Breast epithelium (tissue), 4 donors: Measurements from ENCODE around the gene C19orf38. TPM values are rescaled to one million over a fixed set of nuclear protein-coding genes. Genes with fewer than 3 reads are reported as not detected.
A peak's percentile ranks its signal among the peaks of the same experiment; 100 is the strongest.
"Not testable (repeated sequence)": the region's sequence is repeated elsewhere in the genome, so short reads cannot be mapped to it uniquely, and the experiment has no call there.

Source experiments
- DNase-seq, 2 donors: peaks; one replicate each; pipeline ENCODE4 v3.0.0-alpha.2; 2019; ENCODE audit warnings: low spot score in 2 of 2
- H3K27ac ChIP-seq, 2 donors: fragments of 200-600 bp; sonication (generic) in 1 of 2; one replicate each; pipeline ENCODE4 v1.5.1; 2016 to 2019; ENCODE audit warnings: mild to moderate bottlenecking in 1 of 2
- H3K27me3 ChIP-seq, 2 donors: fragments of 200-600 bp; sonication (generic) in 1 of 2; one replicate each; pipeline versions ENCODE4 v1.5.1 to v1.6.0; 2017 to 2019; ENCODE audit warnings: control low read depth in 1 of 2, mild to moderate bottlenecking in 1 of 2
- H3K36me3 ChIP-seq: fragments of 200-600 bp; one replicate; pipeline ENCODE4 v1.5.1; 2019
- H3K4me1 ChIP-seq, 2 donors: fragments of 200-600 bp; sonication (generic); one replicate each; pipeline ENCODE4 v1.5.1; 2016 to 2019; ENCODE audit warnings: control low read depth in 1 of 2
- H3K4me3 ChIP-seq, 3 donors: fragments of 200-600 bp; sonication (generic); 1 replicate in 2 of 3; 2 replicates in 1 of 3; pipeline ENCODE4 v1.5.1; 2016 to 2019; ENCODE audit warnings: mild to moderate bottlenecking in 3 of 3, moderate library complexity in 2 of 3
- H3K9me3 ChIP-seq, 2 donors: fragments of 200-600 bp; sonication (generic) in 1 of 2; one replicate each; pipeline ENCODE4 v1.5.1; 2016 to 2019; ENCODE audit warnings: control low read depth in 1 of 2
- POLR2A ChIP-seq: fragments of 450-650 bp; IDR thresholded peaks from one replicate; pipeline ENCODE4 v1.6.1; 2016; ENCODE audit warnings: antibody characterized with exemption, mild to moderate bottlenecking, moderate library complexity
- POLR2AphosphoS5 ChIP-seq, 3 donors: sonication (generic); formaldehyde crosslinking; IDR thresholded peaks; one replicate each; pipeline ENCODE4 v1.6.1; 2017; ENCODE audit warnings: antibody characterized with exemption in 3 of 3
- intact Hi-C: fragments of 100-400 bp; cut with DNase I; formaldehyde crosslinking; loops from one replicate; pipeline ENCODE4 v1.15.1; 2023; ENCODE audit warnings: low total_unique reads
- total RNA-seq, 3 donors: library from RNA; depleted of rRNA; stranded (reverse); fragments of >200 nt; gene quantifications; one replicate each; pipeline ENCODE4 v1.1.0, GENCODE V29; 2016
- TF ChIP-seq, protein P1 (sequence below), 3 donors: fragments of 450-650 bp; IDR thresholded peaks; one replicate each; pipeline ENCODE4 v1.5.1; 2016 to 2017; ENCODE audit warnings: antibody characterized with exemption in 3 of 3, mild to moderate bottlenecking in 3 of 3, moderate library complexity in 3 of 3

The C19orf38 gene
- total RNA-seq, 3 donors from 2014 or later, result 1.3 to 2.7 (median 2.0) TPM

DNA sequence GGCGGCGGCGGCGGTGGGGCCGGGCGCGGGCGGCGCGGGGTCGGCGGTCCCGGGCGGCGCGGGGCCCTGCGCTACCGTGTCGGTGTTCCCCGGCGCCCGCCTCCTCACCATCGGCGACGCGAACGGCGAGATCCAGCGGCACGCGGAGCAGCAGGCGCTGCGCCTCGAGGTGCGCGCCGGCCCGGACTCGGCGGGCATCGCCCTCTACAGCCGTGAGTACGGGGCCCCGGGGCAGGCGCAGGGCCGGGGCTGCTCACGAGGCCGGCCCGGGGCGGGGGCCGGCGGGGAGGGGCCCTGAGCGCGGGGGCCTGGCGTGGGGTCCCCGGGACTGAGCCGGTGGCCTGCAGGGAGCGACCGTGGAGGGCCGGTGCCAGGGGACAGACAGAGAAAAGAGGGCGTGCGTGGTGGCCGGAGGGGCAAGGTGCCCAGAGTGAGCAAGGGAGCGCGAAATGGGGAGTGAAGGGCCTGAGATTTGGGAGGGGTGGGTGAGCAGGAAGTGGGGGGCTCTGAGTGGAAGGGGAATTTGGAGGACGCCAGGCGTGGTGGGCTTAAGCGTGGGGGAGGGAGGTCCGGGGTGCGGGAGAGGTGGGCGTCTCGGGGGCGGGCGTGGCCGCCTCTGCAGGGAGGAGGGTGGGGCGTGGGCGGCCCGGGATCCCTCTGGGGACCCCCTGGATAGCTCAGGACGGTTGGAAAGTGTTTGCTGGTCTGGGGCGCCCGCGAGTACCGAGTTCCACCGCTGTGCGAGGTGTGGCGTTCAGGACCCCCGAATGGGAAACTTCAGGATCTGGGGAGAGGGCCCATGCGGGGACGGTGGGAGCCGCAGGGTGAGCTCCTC is 23.7 kb downstream of the C19orf38 start:
- DNase-seq, result peak in 1 of 2 donors; percentile 54
- intact Hi-C loops, result no loop called here
- Histone ChIP-seq H3K4me3 (peak overlapping the region; percentile 73 to 97 (median 92)), H3K9me3 (no peaks in the 10 kb centered on the region), H3K36me3 (no peaks in the 10 kb centered on the region), H3K27ac (peak overlapping the region; percentile 78 to 95), H3K27me3 (no peaks in the 10 kb centered on the region), H3K4me1 (no peaks in the 10 kb centered on the region)
- TF ChIP-seq, protein P1, sequence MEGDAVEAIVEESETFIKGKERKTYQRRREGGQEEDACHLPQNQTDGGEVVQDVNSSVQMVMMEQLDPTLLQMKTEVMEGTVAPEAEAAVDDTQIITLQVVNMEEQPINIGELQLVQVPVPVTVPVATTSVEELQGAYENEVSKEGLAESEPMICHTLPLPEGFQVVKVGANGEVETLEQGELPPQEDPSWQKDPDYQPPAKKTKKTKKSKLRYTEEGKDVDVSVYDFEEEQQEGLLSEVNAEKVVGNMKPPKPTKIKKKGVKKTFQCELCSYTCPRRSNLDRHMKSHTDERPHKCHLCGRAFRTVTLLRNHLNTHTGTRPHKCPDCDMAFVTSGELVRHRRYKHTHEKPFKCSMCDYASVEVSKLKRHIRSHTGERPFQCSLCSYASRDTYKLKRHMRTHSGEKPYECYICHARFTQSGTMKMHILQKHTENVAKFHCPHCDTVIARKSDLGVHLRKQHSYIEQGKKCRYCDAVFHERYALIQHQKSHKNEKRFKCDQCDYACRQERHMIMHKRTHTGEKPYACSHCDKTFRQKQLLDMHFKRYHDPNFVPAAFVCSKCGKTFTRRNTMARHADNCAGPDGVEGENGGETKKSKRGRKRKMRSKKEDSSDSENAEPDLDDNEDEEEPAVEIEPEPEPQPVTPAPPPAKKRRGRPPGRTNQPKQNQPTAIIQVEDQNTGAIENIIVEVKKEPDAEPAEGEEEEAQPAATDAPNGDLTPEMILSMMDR (IDR thresholded peaks at IDR 0.05), result peak in 2 of 3 donors; percentile 14 to 26
- TF ChIP-seq POLR2AphosphoS5 (IDR thresholded peaks at IDR 0.05), result no peak

DNA sequence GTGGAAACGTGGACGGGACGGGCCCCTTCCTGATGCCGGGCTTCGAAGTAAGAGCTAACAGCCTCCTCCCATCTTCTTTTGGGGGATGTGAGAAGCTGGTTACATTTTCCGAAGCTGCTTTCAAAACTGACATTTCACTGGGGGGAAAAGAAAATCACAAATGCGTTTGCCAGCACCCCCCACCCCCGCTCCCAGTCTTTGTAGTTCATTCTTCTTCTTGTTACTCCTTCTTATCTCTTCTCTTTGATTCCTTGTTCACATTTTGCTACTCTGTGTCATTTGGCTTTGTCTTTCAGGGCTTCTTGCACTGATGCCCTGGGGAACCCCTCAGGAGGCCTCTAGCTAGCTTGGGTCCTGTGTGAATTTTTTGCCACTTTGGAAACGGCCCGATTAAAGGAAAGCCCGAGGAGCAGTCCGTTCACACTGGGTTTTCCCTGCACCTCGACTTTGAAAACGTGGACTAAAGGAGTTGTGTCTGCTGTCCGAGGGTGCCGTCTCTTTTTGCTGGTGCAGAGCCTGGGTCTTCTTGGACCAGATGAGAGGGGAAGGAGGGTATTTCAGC is 24.4 kb downstream of the C19orf38 start:
- Histone ChIP-seq H3K27me3 (no peaks in the 10 kb centered on the region), H3K4me3 (peak overlapping the region; percentile 73 to 97 (median 92)), H3K4me1 (no peaks in the 10 kb centered on the region), H3K36me3 (no peaks in the 10 kb centered on the region), H3K9me3 (no peaks in the 10 kb centered on the region), H3K27ac (peak overlapping the region; percentile 78 to 95)
- DNase-seq, result no peak
- TF ChIP-seq, protein P1 (IDR thresholded peaks at IDR 0.05), result no peak
- no peak for TF ChIP-seq POLR2A
- no peak for TF ChIP-seq POLR2AphosphoS5 (IDR thresholded peaks at IDR 0.05)
- intact Hi-C loops, result no loop called here

- TF ChIP-seq POLR2AphosphoS5 (IDR thresholded peaks at IDR 0.05), result no peak
- TF ChIP-seq, protein P1 (IDR thresholded peaks at IDR 0.05), result no peak
- TF ChIP-seq POLR2A, result no peak
- no peak overlapping the region for H3K27ac ChIP-seq
- intact Hi-C loops, result no loop called here
These were observed 25.8 kb downstream of the C19orf38 start for GRCh38 chr19:10874024-10874423.

GRCh38 chr19:10876459-10877240 is 28.4 kb downstream of the C19orf38 start:
- no peaks in the 10 kb centered on the region for H3K4me1 ChIP-seq

More at GRCh38 chr19:10874024-10874423, 25.8 kb downstream of the C19orf38 start:
- H3K4me3 ChIP-seq, result no peak overlapping the region
- no peaks in the 10 kb centered on the region for H3K4me1 ChIP-seq
- no peaks in the 10 kb centered on the region for H3K9me3 ChIP-seq
- H3K27me3 ChIP-seq, result no peaks in the 10 kb centered on the region
- no peaks in the 10 kb centered on the region for H3K36me3 ChIP-seq
- DNase-seq, result no peak

GRCh38 chr19:10877608-10878007 is 29.4 kb downstream of the C19orf38 start:
- DNase-seq, H3K27me3 ChIP-seq, H3K4me1 ChIP-seq, H3K9me3 ChIP-seq, H3K36me3 ChIP-seq, H3K27ac ChIP-seq, H3K4me3 ChIP-seq: not testable (repeated sequence)
- intact Hi-C loops, result loop anchor here (2.0 kb wide), 1 partner anchor 307 kb away; no protein-coding TSS in a partner anchor

More at GRCh38 chr19:10876459-10877240, 28.4 kb downstream of the C19orf38 start:
- no peaks in the 10 kb centered on the region for H3K27me3 ChIP-seq
- H3K36me3 ChIP-seq, result no peaks in the 10 kb centered on the region
- peak overlapping the region in 1 of 2 donors; percentile 34 for H3K27ac ChIP-seq
- DNase-seq, result no peak
- intact Hi-C loops, result no loop called here
- TF ChIP-seq POLR2AphosphoS5 (IDR thresholded peaks at IDR 0.05), result no peak
- TF ChIP-seq, protein P1 (IDR thresholded peaks at IDR 0.05), result no peak
- no peak for TF ChIP-seq POLR2A
- H3K9me3 ChIP-seq, result no peaks in the 10 kb centered on the region
- H3K4me3 ChIP-seq, result no peak overlapping the region
